Suppressor macrophage treated with lipopolysaccharide for 4 hours (primary cell): Measurements from ENCODE around the gene QRFP.
A peak's percentile ranks its signal among the peaks of the same experiment; 100 is the strongest.

Experiments used
- DNase-seq: peaks from one replicate; pipeline ENCODE4 v3.0.0-alpha.2; 2020

QRFP gene

DNA sequence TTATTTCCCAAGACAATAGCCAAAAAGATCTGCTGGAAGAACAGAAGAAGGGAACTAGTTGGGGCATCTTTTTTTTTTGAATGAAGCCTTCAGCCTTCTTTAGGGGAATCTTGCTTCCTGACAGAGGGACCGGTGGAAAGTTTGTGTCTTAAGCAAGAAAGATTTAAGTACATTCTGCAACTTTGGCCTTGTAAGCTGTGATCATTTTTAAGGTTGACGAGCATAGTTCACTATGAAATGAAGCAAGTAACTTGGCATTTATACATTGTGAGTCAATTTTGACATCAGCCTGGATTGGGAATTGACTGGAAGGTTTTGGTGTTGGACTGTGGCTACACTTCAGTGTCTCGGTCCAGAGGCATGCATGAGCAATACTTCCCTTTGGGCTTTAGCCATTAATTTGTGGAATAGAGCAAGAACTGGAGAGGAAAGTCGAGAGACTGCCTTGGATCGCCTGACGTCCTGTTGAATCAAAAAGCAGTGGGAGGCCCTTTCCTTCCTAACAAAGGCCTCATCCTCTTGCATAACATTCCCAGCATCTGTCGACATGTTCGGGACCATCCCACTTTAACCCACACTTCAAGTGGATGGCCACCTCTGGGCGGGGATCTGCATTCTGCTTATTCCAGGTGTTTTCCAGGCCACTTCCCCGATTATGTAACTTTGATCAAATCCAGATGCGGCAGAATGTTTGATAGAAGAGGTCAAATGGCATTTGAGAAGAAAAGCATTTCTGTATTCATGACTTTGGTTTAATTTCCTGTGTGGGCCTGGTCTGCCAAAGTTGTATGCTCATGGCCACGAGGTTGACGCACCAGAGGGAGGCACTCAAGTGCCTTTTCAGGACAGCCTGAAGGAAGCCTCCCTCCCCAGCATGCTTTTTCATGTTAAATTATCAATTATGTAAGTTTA lies 49.0 kb downstream of the QRFP start:
- peak; percentile 69 for DNase-seq

DNA sequence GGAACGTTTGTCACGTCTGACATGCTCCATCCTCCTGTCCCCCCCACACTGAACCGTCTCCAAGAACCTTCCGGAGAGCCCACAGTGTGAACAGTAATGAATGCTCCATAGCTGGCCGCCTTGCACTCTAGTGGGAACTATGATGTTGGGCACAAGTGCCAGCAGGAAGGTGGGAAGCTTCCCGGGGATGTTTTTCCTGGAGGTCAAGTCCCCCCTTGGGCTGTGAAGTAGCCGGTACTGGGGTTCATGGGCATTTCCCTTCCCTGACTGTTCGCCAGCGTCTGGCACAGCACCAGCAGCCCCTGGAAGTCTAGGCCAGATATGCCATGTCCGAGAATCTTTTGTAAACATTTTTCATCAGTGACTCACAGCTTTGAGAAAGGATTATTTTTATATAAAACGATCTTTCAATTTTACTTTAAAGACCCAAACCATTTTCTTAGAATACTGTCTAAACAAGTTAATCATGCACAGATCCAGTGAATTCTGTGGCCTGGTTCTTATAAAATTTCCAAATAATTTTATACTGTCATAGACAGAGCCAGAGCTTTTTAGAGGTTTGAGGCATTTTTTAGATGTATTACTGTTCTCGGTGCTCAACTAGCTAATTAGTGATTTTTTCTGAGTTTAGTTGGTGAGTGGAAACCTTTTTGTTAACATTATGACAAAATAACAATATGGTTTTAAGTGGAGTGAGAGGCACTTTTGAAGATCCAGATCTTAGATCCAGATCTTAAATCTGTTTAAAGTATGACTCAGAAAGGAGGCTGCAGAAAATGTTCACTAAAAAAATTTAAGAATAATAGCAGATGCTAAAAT lies 49.9 kb downstream of the QRFP start:
- DNase-seq = no peak

DNA sequence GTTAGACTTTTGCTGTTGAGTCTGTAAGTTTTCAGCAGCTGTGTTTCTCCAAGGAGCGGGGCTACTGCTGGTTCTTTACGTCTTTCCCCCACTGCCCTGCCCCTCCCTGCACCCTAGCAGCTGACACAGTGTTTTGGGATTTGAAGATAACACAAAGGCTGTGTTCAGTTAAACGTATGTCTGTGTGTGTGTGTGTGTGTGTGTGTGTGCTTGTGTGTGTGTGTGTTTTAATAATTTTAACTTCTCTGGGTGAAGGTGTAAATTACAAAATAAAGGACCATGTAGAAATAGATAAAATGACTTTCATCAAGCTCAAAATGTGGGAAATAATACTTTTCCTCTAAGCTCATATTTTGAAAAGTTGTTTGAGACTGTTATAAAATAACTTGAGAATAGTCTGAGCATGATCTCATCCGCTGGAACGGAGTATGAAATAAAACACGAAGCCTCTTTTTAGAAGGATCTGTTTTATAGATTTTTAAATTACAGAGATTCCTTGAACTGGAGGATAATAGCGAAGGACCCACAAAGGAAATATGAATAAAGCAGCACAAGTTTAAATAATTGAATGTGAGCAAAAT lies 50.6 kb downstream of the QRFP start:
- DNase-seq = no peak

DNA sequence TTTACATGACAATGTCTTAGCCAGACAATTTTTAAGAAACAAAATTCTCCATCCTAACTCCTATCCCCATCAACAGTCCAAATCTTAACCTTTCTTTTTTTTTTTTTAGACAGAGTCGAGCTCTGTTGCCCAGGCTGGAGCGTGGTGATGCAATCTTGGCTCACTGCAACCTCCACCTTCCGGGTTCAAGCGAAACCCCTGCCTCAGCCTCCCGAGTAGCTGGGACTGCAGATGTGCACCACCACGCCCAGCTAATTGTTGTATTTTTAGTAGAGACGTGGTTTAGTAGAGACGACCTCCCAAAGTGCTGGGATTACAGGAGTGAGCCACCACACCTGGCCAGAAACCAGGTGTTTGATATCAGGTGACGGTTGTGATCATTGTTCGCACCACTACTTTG lies 51.4 kb downstream of the QRFP start:
- no peak for DNase-seq

DNA sequence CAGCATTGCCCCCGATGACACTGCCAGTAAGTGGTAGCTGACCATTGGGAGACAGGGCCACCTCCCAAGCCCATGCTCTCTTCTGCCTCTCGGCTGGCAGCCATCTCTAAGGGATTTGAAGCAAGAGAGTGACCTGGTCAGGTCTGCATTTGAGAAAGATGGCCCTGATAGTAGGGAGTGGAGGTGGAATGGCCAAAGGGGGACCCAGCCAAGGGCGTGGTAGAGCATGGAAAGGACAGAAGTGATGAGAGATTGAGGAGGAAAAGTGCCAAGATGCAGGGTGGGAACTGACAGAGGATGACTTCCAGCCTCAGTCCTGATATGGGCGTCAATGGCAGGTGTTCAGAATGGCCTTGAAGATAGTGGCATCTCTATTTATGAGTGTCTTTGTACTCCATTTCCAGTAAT lies 52.6 kb downstream of the QRFP start:
- no peak for DNase-seq

DNA sequence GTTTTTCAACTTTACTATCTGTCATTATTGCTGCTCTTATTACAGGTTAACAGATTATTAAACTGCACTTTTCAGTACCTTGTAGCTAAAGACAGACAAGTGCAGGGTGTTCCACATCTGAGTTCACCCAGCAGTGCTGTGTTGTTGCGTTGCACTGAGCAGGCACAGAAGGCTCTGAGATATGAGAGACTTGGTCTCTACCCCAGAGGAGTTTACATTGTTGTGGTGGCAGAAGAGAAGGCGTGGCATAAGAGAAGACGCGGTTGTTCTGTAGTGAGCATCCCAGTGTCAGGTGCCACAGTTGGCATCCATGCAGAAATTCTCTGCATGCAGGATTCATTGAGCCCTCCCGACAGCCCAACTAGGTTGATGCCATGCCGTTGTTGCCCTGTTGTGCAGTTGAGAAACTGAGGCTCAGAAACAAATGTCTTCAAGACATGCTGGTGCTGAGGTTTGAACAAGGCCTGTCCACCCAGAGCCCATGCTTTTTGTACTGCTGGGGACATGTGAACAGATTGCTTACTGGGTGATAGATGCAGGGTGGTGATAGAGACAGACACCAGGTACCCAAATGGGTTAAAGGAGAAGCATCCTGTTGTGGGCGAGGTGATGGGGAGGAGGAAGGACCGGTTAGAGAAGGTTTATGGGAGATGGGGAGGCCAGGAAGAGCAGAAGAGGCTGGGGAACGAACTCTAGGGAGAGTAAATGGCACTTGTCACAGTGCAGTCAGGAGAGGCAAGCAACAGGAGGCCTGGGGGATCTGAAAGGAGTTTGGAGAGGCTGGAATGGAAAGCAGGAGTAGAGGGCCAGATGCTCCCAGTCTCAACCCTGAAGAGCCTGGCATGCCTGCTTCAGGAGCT lies 53.3 kb downstream of the QRFP start:
- DNase-seq = no peak
